ENCODE data around the gene ZNF816.
"Not testable (repeated sequence)": the region's sequence is repeated elsewhere in the genome, so short reads cannot be mapped to it uniquely, and the experiment has no call there.

ZNF816 gene

DNA sequence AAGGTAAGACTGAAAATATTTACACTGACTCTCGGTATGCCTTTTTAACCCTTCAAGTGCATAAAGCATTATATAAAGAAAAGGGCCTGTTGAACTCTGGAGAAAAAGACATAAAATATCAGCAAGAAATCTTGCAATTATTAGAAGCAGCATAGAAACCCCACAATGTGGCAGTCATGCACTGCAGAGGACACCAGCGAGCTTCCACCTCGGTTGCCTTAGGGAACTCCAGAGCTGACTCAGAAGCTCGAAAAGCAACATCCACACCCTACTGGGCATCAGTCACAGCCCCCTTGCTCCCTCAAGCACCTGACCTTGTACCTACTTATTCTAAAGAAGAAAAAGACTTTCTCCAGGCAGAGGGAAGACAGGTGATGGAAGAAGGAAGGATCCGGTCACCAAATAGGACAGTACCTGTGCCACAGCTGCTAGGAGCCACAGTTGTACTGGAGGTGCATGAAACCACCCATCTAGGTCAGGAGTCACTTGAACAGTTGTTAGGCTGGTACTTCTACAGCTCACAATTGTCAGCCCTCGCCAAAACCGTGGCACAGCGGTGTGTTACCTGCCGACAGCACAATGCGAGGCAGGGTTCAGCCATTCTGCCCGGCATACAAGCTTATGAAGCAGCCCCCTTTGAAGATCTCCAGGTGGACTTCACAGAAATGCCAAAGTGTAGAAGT, 2.9 kb downstream of the ZNF816 start:
- DNase-seq: no peak

DNA sequence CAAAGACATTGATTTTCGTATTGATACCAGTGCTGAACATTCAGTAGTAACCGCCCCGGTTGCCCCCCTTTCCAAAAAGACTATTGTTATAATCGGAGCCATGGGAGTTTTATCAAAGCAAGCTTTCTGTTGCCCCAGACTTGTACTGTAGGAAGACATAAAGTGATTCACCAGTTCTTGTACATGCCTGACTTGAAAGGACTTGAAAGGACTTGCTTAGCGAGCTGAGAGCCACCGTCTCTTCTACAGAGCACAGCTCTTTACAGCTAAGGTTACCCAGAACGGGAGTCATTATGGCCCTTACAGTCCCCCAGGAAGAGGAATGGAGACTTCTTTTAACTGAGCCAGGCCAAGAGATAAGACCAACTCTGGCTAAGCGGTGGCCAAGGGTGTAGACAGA, 5.1 kb downstream of the ZNF816 start:
- DNase-seq: no peak

- DNase-seq: no peak
Observed at GRCh38 chr19:52956917-52957316, 5.8 kb downstream of the ZNF816 start.

GRCh38 chr19:52949422-52949821, 13.3 kb downstream of the ZNF816 start:
- no peak for DNase-seq

- DNase-seq: no peak
Observed at GRCh38 chr19:52948025-52948770, 14.5 kb downstream of the ZNF816 start.

DNA sequence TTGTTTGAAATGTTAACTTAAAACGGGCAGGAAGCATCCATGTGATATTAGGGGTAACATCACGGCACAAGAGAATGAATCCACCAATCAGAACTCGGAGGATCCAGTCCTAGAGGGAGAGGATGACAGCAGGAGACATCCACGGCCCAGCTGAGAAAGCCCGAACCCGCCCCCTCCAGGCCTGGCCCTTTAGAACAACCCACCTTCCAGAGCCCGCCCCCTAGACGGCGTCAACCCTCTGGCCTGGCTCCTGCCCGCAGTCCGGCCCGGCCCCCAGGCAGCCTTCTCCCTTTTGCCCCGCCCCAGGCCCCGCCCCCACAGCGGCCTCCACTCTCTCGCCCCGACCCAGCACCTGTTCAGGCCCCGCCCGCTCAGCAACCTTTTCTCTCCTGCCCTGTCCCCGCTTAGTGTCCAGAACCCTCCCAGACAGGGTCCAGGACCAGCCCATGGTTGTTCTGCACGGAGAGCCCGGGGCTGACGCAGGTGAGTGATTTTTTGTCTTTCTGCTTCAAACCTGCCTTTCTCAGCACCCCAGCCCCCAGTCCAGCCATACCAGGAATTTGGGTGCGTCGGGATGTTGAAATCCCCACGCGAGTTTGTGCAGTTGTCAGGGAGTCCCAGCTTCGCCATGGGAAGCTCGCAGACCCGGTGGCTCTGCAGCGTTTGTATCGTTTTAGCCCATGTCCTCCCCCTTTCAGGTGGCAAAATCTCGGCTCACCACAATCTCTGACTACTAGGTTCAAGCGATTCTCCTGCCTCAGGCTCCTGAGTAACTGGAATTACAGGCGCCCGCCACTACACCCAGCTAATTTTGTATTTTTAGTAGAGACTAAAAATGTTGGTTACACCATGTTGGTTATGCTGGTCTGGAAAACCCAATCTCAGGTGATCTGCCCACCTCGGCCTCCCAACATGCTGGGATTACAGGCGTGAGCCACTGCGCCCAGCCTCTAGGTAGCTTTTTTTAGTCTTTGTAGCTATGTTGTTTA, 16.1 kb downstream of the ZNF816 start:
- no peak for DNase-seq

DNA sequence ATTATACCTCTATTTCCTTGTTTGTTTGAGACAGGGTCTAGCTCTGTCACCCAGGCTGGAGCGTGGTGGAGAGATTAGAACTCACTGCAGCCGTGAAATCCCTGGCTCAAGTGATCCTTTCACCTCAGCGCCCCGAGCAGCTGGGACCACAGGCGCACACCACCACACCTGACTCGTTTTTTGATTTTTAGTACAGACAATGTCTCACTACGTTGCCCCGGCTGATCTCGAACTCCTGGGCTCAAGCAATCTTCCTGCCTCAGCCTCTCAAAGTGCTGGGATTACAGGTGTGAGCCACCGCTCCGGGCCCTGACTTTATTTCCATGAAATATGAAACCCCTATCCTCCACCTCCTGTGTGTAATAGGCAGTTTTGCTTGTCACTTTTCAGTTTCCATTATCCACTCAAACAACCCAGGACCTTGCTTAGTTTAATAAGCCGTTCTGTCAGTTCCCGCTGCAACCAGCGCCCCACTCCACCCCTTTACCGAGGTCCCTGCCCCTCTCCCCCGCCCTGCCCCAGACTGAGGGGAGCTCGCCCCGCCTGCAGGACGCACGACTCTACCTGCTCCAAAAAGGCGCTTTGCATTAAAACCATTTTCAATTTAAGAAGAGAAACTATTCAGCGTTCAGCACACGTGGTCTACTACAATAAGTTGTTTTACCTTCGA, 16.9 kb downstream of the ZNF816 start:
- DNase-seq: no peak

GRCh38 chr19:52944703-52945493, 17.8 kb downstream of the ZNF816 start:
- not testable (repeated sequence) for DNase-seq

GRCh38 chr19:52943884-52944643, 18.6 kb downstream of the ZNF816 start:
- DNase-seq: no peak

DNA sequence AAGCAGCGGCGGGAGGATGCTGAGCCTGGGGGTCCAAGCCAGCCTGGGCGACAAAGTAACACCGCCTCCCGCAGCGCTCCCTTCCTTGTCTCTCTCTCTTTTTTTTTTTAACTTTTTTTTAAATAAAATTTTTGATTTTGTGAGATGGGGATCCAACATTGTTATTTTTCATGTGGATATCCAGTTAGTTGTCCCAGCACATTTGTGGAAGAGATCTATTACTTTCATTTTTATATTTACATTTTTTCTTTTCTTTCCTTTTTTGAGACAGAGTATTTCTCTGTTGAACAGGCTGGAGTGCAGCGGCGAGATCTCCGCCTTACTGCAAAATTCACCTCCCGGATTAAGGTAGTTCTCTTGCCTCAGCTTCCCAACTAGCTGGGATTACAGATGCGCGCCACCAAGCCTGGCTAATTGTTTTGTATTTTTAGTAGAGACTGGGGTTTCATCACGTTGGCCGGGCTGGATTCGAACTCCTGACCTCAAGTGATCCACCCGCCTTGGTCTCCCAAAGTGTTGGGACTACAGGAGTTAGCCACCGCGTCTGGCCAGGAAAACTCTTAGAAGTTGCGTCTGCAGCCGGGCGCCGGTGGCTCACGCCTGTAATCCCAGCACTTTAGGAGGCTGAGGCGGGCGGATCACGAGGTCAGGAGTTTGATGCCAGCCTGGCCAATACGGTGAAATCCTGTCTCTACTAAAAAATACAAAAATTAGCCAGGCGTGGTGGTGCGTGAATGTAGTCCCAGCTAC, 19.4 kb downstream of the ZNF816 start:
- DNase-seq: no peak

DNA sequence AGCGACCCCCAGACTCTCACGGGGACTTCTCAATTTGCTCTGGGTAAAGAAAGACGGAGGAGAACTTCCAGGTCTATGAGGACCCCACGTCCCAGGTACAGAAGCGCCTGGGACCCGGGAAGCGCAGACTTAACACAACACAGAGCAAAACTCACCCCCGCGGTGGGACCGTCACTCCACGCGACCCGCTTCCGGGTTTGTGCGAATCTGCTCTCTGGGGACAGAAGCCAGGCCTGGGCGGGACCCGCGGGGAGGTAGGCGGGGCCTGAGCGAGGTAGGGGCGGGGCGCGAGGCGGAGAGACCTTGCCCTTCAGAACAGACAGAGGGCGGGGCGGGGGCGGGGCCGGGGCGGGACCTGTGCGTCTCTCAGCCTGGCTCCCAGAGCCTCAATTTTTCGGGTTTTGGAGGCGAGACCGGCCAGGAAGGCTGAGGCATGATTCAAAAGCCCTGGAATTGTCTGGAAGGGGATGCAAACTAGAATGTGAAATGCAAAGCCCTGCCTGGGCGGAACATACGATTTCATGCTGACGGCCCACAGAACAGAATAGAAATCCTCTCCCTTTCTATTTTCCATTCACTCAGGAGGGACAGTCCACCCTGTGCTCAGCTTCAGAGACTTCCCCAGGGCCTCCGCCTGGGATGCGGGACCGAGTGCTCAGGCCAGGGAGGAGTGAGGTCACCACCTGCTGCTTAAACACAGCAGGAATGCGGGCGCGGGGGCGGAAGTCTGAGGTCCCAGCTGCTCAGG, 20.1 kb downstream of the ZNF816 start:
- DNase-seq: peak; percentile 92

DNA sequence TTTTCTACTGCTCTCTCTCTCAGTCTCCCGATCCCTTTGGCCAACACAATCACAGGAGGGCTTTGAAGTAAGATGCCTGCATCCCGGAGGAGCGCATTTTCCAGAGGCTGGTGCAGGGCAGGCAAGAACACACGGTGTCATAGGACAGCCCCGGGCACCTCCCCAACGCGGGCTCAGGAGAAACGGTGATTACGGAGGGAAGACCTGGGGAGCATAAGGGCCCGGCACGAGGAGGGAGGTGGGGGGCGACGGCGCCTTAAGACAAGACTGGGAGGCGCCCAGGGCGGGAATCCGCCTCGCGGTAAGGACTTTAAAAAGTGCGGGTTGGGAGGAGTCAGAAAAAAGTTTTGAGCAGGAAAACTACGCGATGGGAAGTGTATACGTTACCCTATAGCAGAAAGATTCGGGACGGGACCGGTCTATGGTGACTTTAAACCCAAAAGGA, 20.7 kb downstream of the ZNF816 start:
- peak; percentile 62 for DNase-seq

DNA sequence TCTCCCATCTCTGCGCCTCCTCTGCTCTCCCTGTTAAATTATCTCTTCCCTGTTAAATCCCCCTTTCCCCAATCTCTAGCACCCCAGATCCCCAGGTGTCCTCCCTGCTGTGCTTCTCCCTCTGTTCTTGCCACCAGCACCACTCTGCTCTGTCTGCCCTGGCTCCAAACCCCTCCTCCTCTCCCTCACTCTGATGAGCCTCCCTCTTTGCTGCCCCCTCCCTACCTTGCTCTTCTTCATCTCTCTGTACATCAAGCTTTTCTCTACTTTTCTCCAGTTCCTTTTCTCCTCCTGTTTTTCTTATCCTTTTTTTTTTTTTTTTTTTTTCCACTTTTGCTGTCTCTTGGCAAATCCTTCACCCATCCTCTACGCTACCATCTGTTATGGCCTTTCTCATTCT, 21.2 kb downstream of the ZNF816 start:
- DNase-seq: not testable (repeated sequence)

DNA sequence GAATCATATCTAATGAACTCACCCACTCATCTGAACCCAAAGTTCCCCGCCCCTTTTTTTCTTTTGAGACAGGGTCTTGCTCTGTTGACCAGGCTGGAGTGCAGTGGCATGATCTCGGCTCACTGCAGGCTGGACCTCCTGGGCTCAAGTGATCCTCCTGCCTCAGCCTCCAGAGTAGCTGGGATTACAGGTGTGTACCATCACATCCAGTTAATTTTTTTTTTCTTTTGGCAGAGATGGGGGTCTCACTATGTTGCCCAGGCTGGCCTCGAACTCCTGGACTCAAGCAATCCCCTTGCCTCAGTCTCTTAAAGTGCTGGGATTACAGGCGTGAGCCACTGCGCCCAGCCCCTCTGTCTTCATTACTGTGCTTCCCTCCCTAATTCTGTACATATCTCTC, 21.8 kb downstream of the ZNF816 start:
- DNase-seq: not testable (repeated sequence)

GRCh38 chr19:52938761-52939160, 23.9 kb downstream of the ZNF816 start:
- DNase-seq: no peak

GRCh38 chr19:52936954-52937325, 25.7 kb downstream of the ZNF816 start:
- no peak for DNase-seq

DNA sequence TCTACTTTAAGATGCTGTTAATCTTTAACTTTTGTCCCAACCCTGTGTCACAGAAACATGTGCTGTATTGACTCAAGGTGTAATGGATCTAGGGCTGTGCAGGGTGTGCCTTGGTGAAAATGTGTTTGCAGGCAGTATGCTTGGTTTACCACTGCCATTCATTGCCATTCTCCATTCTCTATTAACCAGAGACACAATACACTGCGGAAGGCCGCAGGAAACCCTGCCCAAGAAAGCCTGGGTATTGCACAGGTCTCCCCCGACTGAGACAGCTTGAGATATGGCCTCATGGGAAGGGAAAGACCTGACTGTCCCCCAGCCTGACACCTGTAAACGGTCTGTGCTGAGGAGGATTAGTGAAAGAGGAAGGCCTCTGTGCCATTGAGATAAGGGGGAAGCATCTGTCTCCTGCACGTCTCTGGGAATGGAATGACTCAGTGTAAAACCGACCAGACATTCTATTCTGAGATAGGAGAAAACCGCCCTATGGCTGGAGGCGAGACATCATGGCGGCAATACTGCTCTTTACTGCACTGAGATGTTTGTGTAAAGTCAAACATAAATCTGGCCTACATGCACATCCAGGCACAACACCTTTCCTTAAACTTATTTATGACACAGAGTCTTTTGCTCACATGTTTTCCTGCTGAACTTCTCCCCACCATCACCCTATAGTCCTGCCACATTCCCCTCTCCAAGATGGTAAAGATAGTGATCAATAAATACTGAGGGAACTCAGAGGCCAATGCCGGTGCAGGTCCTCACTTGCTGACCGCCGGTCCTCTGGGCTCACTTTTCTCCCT, 26.3 kb downstream of the ZNF816 start:
- peak; percentile 95 for DNase-seq

DNA sequence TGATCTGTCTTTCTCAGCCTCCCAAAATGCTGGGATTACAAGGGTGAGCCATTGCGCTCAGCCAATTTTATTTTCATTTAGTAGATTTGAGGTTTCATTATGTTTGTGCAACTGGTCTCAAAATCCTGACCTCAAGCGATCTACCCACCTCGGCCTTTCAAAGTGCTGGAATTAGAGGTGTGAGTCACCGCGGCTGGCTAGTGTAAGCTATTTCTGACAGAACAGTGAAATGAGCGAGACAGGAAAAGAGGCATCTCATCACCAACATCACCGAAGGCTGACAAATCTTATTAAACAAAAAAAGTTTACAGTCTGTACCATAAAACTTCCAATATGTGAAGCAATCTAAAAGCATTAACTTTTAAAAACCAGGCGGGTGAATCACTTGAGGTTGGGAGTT, 27.2 kb downstream of the ZNF816 start:
- DNase-seq: no peak

- DNase-seq: not testable (repeated sequence)
Observed at GRCh38 chr19:52924641-52925040, 38.0 kb downstream of the ZNF816 start.
